HCT116 (cell line): ENCODE measurements around the gene POLG.

ENCODE experiments used
- EZH2 ChIP-seq: fragments of 200-600 bp; sonication (generic); IDR thresholded peaks from 2 replicates; pipeline ENCODE4 v1.6.1; 2017; ENCODE audit warnings: antibody characterized with exemption, mixed run types
- JUND ChIP-seq: IDR thresholded peaks from 2 replicates; pipeline ENCODE4 v1.6.1; 2012
- TF ChIP-seq, protein P1 (sequence below), 3 experiments: fragments of 200-600 bp in 1 of 3; sonication (generic) in 1 of 3; IDR thresholded peaks in 2 of 3; conservative IDR thresholded peaks in 1 of 3; 2 replicates each; pipeline ENCODE4 v1.5.1; 2012 to 2017; ENCODE audit warnings: low read depth in 2 of 3, low read length in 2 of 3, antibody characterized with exemption in 1 of 3, borderline replicate concordance in 1 of 3, control low read depth in 1 of 3, mild to moderate bottlenecking in 1 of 3, mixed read lengths in 1 of 3, mixed run types in 1 of 3, moderate library complexity in 1 of 3; ENCODE audit not compliant: insufficient read depth in 1 of 3

DNA sequence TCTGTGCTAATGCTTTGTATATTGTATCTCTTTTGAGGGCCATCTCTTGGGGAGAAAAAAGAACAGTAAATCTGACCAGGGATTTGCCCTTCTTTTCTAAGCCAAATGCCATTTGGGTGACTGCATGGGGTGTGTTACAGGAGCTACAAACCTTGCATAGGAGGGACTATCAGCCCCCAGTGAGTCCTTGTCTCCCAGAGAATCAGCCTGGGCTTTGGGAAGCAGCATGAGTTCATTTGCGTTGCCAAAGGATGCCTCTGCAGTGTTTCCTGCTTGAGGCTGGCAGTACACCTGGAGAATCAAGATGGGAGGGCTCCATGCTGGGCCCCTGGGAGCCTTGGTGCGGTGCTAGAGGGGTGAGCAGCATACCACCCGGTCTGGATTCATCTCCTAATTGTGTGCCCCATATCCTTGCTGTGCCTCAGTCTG lies 49.6 kb upstream of the POLG start:
- TF ChIP-seq, protein P1, sequence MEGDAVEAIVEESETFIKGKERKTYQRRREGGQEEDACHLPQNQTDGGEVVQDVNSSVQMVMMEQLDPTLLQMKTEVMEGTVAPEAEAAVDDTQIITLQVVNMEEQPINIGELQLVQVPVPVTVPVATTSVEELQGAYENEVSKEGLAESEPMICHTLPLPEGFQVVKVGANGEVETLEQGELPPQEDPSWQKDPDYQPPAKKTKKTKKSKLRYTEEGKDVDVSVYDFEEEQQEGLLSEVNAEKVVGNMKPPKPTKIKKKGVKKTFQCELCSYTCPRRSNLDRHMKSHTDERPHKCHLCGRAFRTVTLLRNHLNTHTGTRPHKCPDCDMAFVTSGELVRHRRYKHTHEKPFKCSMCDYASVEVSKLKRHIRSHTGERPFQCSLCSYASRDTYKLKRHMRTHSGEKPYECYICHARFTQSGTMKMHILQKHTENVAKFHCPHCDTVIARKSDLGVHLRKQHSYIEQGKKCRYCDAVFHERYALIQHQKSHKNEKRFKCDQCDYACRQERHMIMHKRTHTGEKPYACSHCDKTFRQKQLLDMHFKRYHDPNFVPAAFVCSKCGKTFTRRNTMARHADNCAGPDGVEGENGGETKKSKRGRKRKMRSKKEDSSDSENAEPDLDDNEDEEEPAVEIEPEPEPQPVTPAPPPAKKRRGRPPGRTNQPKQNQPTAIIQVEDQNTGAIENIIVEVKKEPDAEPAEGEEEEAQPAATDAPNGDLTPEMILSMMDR (IDR thresholded peaks at IDR 0.05 in 2 of 3, conservative IDR thresholded peaks at IDR 0.05 in 1 of 3; ENCODE audit: borderline replicate concordance in 1 of 3, insufficient read depth in 1 of 3, low read depth in 2 of 3, low read length in 2 of 3): no peak
- TF ChIP-seq JUND (no peak), EZH2 (no peak)
